Epithelial cell of prostate (primary cell): ENCODE measurements around the gene PYCR2.
"Not testable (repeated sequence)": the region's sequence is repeated elsewhere in the genome, so short reads cannot be mapped to it uniquely, and the experiment has no call there.

Experiments used
- DNase-seq: peaks from one replicate; pipeline ENCODE4 v3.0.0-alpha.2; 2011; ENCODE audit warnings: low read depth, low spot score
- H3K27ac ChIP-seq: fragments of 450-650 bp; 2 replicates; pipeline ENCODE4 v1.5.1; 2017; ENCODE audit warnings: mild to moderate bottlenecking

Gene PYCR2

DNA sequence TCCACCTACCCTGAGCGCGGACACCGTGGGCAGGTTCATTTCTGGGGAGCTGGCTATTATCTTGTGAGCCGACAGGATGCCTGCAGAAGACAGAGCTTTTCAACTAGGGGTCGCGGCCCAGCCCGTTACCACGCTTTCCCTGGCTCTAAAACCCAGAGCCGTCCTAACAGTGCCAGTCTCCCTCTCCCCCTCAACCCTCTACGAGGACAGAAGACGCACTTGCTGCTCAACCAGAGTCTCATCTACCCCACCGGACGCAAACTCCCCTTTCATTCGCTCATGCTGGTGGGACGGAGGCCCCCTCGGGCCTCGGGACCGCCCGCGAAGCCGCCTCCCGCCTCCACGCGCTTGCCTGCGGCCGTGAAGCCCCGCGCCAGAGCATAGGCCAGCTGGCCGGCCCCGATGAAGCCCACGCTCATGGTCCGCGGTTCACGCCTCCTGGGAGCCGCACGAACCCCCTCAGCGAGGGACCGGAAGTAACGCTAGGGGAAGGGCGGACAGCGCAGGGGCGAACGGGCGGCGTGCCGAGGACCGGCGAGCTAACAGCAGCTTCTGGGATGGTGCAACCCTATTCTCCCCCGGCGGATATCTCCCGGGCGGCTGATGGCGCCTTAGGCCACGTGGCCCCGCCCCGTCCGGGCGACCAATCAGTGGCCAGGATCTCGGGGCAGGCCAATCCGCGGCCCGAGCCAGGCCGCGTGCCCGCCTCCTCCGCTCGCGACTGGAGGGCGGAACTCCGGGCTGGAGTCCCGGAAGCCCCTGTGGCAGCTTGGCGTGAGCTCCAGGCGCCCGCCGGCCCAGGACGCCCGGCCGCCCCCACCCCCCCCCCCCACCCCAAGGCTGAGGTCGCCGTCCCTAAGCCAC is at the start of gene PYCR2:
TSS of gene PYCR2 (minus strand) at position 559 of the 864 bp plus-strand sequence. CDS start at position 419, 140 bp downstream.
- H3K27ac ChIP-seq: peak within 1 kb of the TSS; percentile 91
- peak; percentile 63 for DNase-seq

DNA sequence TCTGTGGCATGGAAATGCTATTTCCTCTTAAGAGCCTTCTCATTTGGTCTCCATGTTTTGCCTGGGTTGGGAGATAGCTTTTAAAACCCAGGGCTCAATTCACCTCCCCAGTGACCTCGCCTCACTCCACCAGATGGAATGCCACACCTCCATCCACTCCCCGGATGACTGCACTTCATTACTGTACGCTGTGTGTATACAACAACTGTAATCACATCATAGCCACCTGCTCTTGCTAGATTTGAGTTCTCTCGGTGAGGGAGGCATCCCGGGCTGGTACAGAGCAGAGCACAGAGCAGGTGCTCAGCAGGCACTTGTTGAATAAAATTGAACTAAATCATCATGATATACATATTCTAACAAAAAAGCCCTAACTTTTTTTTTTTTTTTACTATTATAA is 49.1 kb upstream of the PYCR2 start:
- H3K27ac ChIP-seq: no peak overlapping the region
- DNase-seq: no peak

DNA sequence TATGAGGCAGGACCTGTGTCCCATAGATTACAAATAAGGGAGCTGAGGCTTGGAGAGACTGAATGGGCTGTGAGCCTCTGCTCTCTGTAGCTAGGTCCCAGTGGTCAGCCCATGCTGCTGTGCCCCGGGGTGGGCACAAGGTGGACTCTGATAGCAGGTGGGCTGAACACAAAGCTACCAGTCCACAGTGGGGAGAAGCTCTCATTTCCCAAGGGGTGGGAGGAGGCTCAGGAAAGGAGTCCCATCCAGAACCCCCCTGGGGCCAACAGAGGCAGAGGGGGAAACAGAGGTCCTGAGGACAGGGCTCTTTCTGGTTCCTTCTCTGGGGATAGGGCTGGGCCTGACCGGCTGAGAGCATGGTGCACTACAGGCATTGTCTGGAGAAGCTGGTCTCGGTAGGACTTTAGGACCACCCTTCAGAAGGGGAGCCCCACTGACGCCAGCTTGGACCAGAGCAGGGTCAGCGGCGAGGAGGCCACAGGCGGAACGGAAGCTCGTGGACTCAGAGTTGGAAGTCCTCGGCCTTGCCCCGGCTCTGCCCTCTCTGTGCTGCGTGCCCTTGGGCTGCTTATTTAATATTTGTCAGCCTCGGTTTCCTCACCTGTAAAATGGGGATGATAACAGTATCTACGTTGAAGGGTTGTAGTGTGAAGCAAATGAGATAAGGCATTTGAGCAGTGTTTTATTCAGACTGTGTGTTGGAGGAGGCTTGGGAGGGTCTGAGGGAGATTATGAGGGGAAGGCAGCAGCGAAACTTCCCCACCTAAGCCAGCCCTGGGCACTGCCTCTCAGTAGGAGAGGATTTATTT is 48.5 kb upstream of the PYCR2 start:
- no peak overlapping the region for H3K27ac ChIP-seq
- DNase-seq: no peak

DNA sequence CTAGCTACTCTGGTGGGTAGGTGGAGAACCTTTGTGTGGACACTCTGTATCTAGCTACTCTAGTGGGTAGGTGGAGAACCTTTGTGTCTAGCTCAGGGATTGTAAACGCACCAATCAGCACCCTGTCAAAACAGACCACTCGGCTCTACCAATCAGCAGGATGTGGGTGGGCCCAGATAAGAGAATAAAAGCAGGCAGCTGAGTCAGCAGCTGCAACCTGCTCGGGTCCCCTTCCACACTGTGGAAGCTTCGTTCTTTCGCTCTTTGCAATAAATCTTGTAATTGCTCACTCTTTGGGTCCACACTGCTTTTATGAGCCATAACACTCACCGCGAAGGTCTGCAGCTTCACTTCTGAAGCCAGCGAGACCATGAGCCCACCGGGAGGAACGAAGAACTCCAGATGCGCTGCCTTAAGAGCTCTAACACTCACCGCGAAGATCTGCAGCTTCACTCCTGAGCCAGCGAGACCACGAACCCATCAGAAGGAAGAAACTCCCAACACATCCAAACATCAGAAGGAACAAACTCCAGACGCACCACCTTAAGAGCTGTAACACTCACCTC is 46.6 kb upstream of the PYCR2 start:
- DNase-seq, H3K27ac ChIP-seq: not testable (repeated sequence)

DNA sequence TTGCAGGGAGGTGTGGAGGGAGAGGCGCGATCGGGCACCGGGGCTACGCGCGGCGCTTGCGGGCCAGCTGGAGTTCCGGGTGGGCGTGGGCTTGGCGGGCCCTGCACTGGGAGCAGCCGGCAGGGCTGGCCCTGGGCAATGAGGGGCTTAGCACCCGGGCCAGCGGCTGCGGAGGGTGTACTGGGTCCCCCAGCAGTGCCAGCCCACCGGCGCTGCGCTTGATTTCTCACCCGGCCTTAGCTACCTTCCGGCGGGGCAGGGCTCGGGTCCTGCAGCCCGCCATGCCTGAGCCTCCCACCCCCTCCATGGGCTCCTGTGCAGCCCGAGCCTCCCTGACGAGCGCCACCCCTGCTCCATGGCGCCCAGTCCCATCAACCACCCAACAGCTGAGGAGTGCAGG is 45.7 kb upstream of the PYCR2 start:
- H3K27ac ChIP-seq, DNase-seq: not testable (repeated sequence)

DNA sequence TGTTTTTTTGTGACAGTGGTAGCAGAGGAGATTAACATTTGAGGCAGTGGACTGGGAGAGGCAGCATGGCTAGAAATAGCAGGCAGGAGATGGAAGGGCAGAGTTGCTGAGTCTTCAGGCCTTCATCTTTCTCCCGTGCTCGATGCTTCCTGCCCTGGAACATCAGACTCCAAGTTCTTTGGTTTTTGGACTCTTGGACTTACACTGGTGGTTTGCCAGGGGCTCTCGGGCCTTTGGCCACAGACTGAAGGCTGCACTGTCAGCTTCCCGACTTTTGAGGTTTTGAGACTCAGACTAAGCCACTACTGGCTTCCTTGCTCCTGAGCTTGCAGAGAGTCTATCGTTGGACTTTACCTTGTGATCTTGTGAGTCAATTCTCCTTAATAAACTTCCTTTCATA is 41.2 kb upstream of the PYCR2 start:
- no peak for DNase-seq
- H3K27ac ChIP-seq: no peak overlapping the region

DNA sequence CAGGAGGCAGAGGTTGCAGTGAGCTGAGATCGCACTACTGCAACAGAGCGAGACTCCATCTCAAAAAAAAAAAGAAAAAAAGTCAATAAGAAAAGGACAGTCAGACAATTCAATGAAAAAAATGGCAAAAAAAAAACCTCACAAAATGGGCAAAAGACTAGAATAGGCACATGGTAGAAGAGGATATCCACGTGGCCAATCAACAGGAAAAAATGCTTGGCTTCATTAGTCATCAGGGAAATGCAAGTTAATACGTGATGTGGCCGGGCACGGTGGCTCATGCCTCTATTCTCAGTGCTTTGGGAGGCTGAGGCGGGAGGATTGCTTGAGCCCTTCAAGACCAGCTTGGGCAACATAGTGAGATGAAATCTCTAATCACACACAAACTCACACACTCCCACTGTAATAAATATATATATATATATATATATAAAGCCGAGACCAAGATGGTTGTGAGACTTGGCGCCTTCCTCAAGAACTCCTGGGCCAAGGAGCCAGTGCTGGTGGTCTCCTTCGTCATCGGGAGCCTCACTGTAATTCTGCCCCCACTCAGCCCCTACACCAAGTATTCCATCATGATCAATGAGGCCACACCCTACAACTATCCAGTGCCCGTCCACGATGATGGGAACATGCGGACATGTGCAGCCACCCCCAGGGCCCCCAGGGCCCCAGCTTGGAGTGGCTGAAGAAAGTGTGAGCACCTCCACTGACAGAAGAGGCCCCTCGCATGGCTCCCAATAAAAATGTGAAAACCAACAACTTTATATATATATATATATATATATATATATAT is 39.9 kb upstream of the PYCR2 start:
- DNase-seq: peak; percentile 24

DNA sequence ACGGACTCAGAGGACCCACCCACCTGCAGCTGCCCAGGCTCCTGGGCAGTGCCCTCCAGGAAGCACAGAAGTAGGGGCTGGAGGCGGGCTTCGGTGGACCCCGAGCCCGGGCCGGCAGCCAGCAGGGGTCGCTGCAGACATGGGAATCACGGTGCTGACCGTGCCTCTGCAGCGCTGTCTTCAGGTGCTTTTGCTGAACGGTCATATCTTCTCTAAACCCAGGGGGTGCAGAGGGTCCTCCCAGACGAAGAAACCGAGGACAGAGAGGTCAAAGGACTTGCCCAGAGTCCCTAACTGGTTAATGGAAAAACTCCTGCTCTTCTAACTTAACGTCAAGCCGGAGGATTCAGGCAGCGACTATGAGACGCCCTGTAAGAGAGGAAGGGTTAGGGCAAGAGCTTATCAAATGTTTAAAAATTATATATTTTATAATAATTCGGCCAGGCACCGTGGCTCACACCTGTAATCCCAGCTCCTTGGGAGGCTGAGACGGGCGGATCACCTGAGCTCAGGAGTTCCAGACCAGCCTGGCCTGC is 38.5 kb upstream of the PYCR2 start:
- no peak for DNase-seq
- H3K27ac ChIP-seq: no peak overlapping the region

More for the DNA sequence above, 39.9 kb upstream of the PYCR2 start:
- no peak overlapping the region for H3K27ac ChIP-seq

- no peak for DNase-seq
Observed at GRCh38 chr1:225961659-225962439, 37.8 kb upstream of the PYCR2 start.

DNA sequence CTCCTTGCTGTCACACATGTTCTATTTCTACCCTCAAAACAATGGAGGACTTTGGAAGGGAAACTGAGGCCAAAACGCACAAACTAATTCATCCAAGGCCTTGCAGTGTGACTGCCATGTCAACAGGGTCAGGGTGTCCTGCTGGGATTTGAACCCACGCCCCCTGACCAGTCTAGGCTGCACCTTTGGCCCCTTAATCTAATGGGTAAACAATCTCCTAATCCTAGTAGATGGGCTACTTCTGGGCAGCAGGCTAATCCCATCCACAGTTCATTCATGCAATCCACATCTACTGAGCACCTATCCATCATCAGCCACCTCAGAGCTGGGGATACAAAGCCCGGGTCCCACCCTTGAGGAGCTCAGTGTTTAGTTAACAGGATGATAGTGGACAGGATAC is 34.0 kb upstream of the PYCR2 start:
- no peak for DNase-seq
- H3K27ac ChIP-seq: no peak overlapping the region

More at GRCh38 chr1:225961659-225962439, 37.8 kb upstream of the PYCR2 start:
- H3K27ac ChIP-seq: no peak overlapping the region

DNA sequence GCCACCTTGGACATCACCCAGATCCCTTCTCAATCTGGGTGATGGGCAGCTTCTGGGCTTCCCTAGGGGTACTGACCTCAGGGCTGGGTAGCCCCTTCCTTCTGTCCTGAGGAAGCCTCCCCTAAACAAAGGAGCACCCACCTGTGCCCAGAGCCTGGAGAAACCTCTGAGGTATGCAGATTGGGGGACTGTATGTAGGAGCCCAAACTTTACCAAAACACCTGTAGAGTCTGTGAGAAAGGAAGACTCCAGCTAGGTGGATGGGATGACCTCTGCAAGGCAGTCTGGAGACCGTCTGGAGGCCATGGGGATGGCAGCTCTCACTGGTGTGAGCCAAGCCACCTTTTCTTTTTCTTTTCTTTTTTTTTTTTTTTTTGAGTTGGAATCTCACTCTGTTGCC is 30.7 kb upstream of the PYCR2 start:
- H3K27ac ChIP-seq: no peak overlapping the region
- no peak for DNase-seq

GRCh38 chr1:225953315-225953714 is 29.3 kb upstream of the PYCR2 start:
- H3K27ac ChIP-seq: no peak overlapping the region
- DNase-seq: no peak

GRCh38 chr1:225950905-225951497 is 27.0 kb upstream of the PYCR2 start:
- no peak overlapping the region for H3K27ac ChIP-seq
- no peak for DNase-seq

- no peak for DNase-seq
- H3K27ac ChIP-seq: no peak overlapping the region
Observed at GRCh38 chr1:225949041-225949440, 25.0 kb upstream of the PYCR2 start.

GRCh38 chr1:225946803-225947202 is 22.8 kb upstream of the PYCR2 start:
- H3K27ac ChIP-seq: no peak overlapping the region
- DNase-seq: no peak

DNA sequence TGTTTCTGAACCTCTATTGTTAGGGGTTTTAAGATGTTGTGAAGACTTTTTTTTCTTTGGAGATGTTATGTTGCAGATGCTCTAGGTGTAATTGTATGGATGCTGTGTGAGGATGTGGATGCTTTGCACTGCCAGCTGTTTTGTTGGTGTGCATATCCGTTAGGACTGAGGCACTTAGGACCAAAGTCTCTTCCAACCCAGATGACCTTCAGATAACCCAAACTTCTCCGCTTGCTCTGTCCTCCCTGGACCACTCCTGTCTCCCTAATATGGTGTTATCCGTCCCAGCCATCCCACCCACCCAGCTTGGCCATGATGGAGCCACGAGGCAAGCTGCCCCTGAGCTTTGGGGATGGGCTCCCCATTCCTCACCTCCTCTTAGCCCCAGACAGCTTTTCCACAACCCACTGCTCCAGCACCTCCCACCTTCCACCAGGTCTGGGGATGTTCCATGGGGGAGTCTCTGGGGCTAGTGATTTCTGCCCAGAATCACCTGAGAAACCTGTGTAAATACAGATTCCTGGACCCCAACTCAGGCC is 22.1 kb upstream of the PYCR2 start:
- DNase-seq: no peak
- no peak overlapping the region for H3K27ac ChIP-seq

- no peak overlapping the region for H3K27ac ChIP-seq
- DNase-seq: no peak
Observed at GRCh38 chr1:225945564-225945963, 21.5 kb upstream of the PYCR2 start.

DNA sequence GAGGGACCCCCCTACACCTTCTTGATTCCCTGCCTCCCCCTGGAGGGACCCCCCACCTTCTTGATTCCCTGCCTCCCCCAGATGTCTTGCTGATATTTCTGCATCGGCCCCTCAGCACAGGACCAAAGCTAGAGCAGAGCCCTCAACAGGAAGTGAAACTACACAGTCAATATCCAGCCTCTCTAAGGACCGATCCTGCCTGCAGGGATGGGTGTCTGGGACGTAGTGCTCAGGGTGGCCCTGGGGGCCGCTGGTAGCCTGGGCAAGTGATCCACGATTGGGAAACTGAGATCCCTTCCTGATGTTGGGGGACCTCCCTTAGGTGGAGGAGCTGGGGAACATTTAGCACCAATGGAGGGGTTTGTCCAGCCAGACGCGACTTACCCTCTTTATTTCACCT is 20.9 kb upstream of the PYCR2 start:
- no peak for DNase-seq

More for the DNA sequence above, 20.9 kb upstream of the PYCR2 start:
- no peak overlapping the region for H3K27ac ChIP-seq
